ENCODE measurements around the gene CAB39. TPM values are rescaled to one million over a fixed set of nuclear protein-coding genes. Genes with fewer than 3 reads are reported as not detected.

Gene CAB39
- total and polyA plus RNA-seq, 2 donors (not counting 1 experiment from before 2014, with no cell fraction given): 51.1 to 72.3 TPM

DNA sequence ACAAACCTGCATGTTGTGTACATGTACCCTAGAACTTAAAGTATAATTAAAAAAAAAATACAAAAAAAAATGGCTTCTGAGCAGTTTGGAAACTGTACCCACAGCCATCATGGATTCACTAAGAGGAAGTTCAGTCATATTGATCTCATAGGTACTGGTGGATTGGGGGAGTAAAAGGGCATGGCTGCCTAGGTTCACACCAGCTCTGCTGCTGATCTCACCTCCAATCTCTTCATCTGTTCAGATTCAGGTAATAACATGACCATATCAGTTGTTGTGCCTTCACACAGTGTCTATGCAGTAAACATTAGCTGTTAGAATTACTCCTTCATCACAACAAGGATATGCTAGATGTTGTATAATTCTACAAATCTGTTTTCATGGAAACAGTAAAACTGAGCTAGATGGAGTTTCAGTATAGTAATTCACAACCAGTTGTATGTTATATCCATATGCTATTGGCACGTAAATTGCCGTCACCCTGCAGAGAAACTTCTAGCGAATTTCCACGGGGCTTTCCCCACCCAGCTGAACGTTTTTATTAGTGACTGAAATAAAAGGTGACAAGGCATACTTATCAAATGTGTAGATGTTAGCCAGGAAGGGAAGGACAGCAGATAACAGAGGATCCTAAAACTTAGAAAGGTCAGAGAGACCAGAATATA is 92.8 kb downstream of the CAB39 start:
- Histone ChIP-seq H2AFZ (ENCODE audit: low read length) (no peak overlapping the region), H3K4me3 (replicated peaks in 1 of 4; ENCODE audit: control extremely low read depth in 1 of 4, insufficient read depth in 1 of 4, low read depth in 3 of 4, low read length in 4 of 4) (no peak overlapping the region), H3K9ac (ENCODE audit: insufficient read depth, low read length) (no peak overlapping the region), H3K79me2 (ENCODE audit: control insufficient read depth, insufficient read depth, low read length) (peaks cover under 1% of the 10 kb centered on the region), H3K27ac (ENCODE audit: insufficient read depth, low read length) (no peak overlapping the region), H3K4me2 (ENCODE audit: extremely low read depth, insufficient read depth, low read length) (no peak overlapping the region), H3K36me3 (ENCODE audit: control insufficient read depth, insufficient read depth, low read length) (peaks cover 3% of the 10 kb centered on the region), H4K20me1 (ENCODE audit: control insufficient read depth, extremely low read depth, insufficient read depth, low read length) (no peaks in the 10 kb centered on the region), H3K4me1 (ENCODE audit: control insufficient read depth, extremely low read depth, insufficient read depth, low read length) (no peaks in the 10 kb centered on the region), H3K27me3 (ENCODE audit: control insufficient read depth, insufficient read depth, low read length) (no peaks in the 10 kb centered on the region), H3K9me3 (ENCODE audit: control insufficient read depth, insufficient read depth, low read depth, low read length) (no peaks in the 10 kb centered on the region)
- no peak for DNase-seq (ENCODE audit: low read depth in 2 of 2)
- TF ChIP-seq, protein P1, sequence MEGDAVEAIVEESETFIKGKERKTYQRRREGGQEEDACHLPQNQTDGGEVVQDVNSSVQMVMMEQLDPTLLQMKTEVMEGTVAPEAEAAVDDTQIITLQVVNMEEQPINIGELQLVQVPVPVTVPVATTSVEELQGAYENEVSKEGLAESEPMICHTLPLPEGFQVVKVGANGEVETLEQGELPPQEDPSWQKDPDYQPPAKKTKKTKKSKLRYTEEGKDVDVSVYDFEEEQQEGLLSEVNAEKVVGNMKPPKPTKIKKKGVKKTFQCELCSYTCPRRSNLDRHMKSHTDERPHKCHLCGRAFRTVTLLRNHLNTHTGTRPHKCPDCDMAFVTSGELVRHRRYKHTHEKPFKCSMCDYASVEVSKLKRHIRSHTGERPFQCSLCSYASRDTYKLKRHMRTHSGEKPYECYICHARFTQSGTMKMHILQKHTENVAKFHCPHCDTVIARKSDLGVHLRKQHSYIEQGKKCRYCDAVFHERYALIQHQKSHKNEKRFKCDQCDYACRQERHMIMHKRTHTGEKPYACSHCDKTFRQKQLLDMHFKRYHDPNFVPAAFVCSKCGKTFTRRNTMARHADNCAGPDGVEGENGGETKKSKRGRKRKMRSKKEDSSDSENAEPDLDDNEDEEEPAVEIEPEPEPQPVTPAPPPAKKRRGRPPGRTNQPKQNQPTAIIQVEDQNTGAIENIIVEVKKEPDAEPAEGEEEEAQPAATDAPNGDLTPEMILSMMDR (conservative IDR thresholded peaks at IDR 0.05 in 1 of 2, IDR thresholded peaks at IDR 0.05 in 1 of 2; ENCODE audit: low read depth in 1 of 2, low read length in 2 of 2): no peak
- TF ChIP-seq EZH2 (IDR thresholded peaks at IDR 0.05; ENCODE audit: low read length, missing control alignments): no peak

DNA sequence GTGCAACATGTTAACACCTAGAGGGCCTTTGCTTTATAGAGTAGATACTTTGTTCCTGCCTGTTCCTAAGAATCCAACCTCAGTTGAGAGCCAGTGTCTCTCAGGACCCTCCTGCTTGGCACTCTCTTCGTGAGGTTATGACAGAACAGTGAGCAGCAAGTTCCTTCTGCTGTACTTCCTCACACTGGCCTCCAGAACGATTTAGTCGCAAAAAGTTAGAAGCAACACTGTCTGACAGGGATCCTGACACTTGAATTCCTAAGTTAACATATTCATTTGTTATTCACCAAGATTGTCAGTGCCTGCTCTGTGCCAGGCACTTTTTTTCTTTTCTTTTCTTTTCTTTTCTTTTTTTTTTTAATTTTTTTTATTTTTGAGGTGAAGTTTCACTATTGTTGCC is 95.1 kb downstream of the CAB39 start:
- Histone ChIP-seq H3K4me2 (ENCODE audit: extremely low read depth, insufficient read depth, low read length) (no peak overlapping the region), H3K4me3 (replicated peaks in 1 of 4; ENCODE audit: control extremely low read depth in 1 of 4, insufficient read depth in 1 of 4, low read depth in 3 of 4, low read length in 4 of 4) (no peak overlapping the region), H2AFZ (ENCODE audit: low read length) (no peak overlapping the region), H3K9me3 (ENCODE audit: control insufficient read depth, insufficient read depth, low read depth, low read length) (no peaks in the 10 kb centered on the region), H3K9ac (ENCODE audit: insufficient read depth, low read length) (no peak overlapping the region), H3K4me1 (ENCODE audit: control insufficient read depth, extremely low read depth, insufficient read depth, low read length) (no peaks in the 10 kb centered on the region), H3K36me3 (ENCODE audit: control insufficient read depth, insufficient read depth, low read length) (peaks cover 6% of the 10 kb centered on the region), H3K27ac (ENCODE audit: insufficient read depth, low read length) (no peak overlapping the region), H4K20me1 (ENCODE audit: control insufficient read depth, extremely low read depth, insufficient read depth, low read length) (no peaks in the 10 kb centered on the region), H3K79me2 (ENCODE audit: control insufficient read depth, insufficient read depth, low read length) (no peaks in the 10 kb centered on the region), H3K27me3 (ENCODE audit: control insufficient read depth, insufficient read depth, low read length) (no peaks in the 10 kb centered on the region)
- TF ChIP-seq EZH2 (IDR thresholded peaks at IDR 0.05; ENCODE audit: low read length, missing control alignments): no peak
- TF ChIP-seq, protein P1 (conservative IDR thresholded peaks at IDR 0.05 in 1 of 2, IDR thresholded peaks at IDR 0.05 in 1 of 2; ENCODE audit: low read depth in 1 of 2, low read length in 2 of 2): no peak
- no peak for DNase-seq (ENCODE audit: low read depth in 2 of 2)

DNA sequence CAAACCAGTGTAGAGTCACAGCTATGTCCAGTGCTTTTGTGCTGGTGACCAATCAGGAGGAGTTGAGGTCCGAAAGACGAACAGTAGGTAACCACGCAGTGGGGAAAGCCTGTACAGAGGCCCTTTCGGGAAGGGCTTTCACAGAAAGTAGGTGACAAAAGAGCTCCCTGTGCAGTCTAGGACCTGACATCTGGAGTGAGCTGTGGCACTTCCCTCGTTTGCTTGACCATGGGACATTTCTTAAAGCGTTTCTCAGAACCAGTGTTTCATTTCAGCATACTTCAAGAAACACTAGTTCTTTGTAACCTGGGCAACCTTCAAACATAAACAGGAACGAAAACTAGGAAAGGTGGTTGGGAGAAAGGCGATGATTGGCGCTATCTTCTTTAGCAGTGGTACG is 96.4 kb downstream of the CAB39 start:
- H3K4me3 ChIP-seq (replicated peaks in 1 of 4; ENCODE audit: control extremely low read depth in 1 of 4, insufficient read depth in 1 of 4, low read depth in 3 of 4, low read length in 4 of 4): no peak overlapping the region
- H3K4me1 ChIP-seq (ENCODE audit: control insufficient read depth, extremely low read depth, insufficient read depth, low read length): no peaks in the 10 kb centered on the region
- TF ChIP-seq, protein P1 (conservative IDR thresholded peaks at IDR 0.05 in 1 of 2, IDR thresholded peaks at IDR 0.05 in 1 of 2; ENCODE audit: low read depth in 1 of 2, low read length in 2 of 2): no peak
- no peak for TF ChIP-seq EZH2 (IDR thresholded peaks at IDR 0.05; ENCODE audit: low read length, missing control alignments)
- no peak overlapping the region for H2AFZ ChIP-seq (ENCODE audit: low read length)
- H3K27me3 ChIP-seq (ENCODE audit: control insufficient read depth, insufficient read depth, low read length): no peaks in the 10 kb centered on the region
- H3K27ac ChIP-seq (ENCODE audit: insufficient read depth, low read length): no peak overlapping the region
- H3K79me2 ChIP-seq (ENCODE audit: control insufficient read depth, insufficient read depth, low read length): no peaks in the 10 kb centered on the region
- H3K36me3 ChIP-seq (ENCODE audit: control insufficient read depth, insufficient read depth, low read length): peaks cover 8% of the 10 kb centered on the region
- no peak overlapping the region for H3K4me2 ChIP-seq (ENCODE audit: extremely low read depth, insufficient read depth, low read length)
- H3K9ac ChIP-seq (ENCODE audit: insufficient read depth, low read length): no peak overlapping the region
- DNase-seq (ENCODE audit: low read depth in 2 of 2): no peak
- no peaks in the 10 kb centered on the region for H3K9me3 ChIP-seq (ENCODE audit: control insufficient read depth, insufficient read depth, low read depth, low read length)
- H4K20me1 ChIP-seq (ENCODE audit: control insufficient read depth, extremely low read depth, insufficient read depth, low read length): no peaks in the 10 kb centered on the region

Data from fibroblast of lung (primary cell).